Epithelial cell of proximal tubule (primary cell): ENCODE measurements around the gene F5. TPM values are rescaled to one million over a fixed set of nuclear protein-coding genes. Genes with fewer than 3 reads are reported as not detected.

Source experiments
- DNase-seq: peaks from one replicate; pipeline ENCODE4 v3.0.0-alpha.2; 2011; ENCODE audit warnings: low read depth
- H3K4me3 ChIP-seq: 2 replicates; pipeline ENCODE4 v1.5.1; 2011; ENCODE audit warnings: low read depth, mild to moderate bottlenecking, low read length
- CTCF ChIP-seq: conservative IDR thresholded peaks from 2 replicates; pipeline ENCODE4 v1.5.1; 2012; ENCODE audit warnings: low read depth, mild to moderate bottlenecking, low read length
- total RNA-seq: library from RNA; depleted of rRNA; stranded (reverse); fragments of >200 nt; gene quantifications from 2 replicates; pipeline ENCODE4 v1.2.3, GENCODE V29; 2015

Gene F5
- total RNA-seq, 1 donor from 2014 or later: not detected

GRCh38 chr1:169495916-169496315 is 90.4 kb downstream of the F5 start:
- DNase-seq: no peak
- no peak for TF ChIP-seq CTCF
- no peak overlapping the region for H3K4me3 ChIP-seq

DNA sequence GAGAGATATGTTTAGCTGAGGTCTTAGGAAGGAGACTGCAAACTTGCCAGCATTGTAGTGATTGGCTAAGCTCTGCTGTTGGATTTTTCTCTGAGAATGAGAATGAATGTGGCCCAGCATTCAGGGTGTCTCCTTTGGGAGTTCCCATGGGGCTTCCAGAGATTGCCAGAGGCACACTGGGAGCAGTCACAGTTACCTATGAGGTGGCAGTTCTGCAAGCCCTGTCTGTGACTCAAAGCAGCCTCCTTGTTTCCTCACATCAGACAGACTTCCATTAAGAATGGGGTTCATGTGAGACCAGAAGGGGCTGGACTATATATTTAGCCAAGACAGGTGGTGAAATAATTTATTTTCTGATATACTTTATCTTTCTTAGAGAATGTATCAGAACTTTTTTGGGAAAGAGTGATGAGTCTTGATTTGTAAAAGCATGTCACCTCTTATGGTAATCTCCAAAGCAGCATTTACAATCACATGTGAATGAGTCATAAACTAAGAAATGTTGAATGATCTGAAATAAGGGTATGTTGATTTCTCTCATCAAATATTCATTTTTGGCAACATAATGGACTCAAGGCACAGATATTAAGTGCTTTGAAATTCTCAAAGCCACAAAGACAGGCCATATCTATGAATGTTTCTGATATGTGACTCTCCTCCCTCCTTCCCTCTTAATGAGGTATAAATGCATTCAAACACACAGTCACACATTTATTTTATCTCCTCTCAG is 91.1 kb downstream of the F5 start:
- peak; percentile 52 for DNase-seq
- no peak for TF ChIP-seq CTCF
- H3K4me3 ChIP-seq: no peak overlapping the region

DNA sequence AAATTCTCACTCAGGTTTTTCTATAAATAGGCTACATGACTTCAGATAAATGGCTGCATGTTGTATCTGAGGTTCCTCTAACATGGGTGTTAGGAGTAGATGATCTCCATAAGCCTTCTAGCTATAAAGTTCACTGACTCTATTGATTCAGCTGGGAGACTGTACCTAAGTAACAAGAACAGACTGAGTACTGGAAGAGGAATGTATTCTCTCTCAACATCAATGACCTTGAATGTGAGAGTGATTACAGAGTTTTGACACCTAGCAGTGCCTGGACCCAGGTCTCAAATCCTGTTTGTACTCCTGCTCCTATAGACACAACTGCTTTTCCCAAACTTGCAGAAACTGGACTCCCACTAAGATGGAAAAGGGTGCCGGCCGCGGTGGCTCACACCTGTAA is 91.9 kb downstream of the F5 start:
- no peak for DNase-seq
- TF ChIP-seq CTCF: no peak
- no peak overlapping the region for H3K4me3 ChIP-seq

- DNase-seq: no peak
- H3K4me3 ChIP-seq: no peak overlapping the region
- no peak for TF ChIP-seq CTCF
These were observed 93.0 kb downstream of the F5 start for GRCh38 chr1:169493251-169493650.

DNA sequence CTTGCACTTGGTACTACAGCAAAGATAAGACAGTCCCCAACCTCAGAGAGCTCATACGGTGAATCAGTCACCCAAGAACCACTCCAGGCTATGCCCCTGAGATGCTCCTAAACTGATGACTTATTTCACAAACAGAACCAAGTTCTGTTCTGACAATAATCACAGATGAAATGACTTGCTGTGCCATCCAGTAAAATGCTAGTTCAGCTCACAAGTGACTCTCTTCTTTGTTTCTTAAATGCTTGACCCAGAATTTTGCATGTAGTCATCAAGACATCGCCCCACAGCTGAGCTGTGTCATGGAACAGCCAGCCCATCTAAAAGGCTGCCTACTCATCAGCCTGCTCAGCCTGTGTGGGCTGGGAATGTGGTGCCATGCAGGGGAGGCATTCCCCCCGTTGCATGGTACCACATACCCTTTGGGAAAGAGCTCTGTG is 94.4 kb downstream of the F5 start:
- no peak for TF ChIP-seq CTCF
- DNase-seq: no peak
- no peak overlapping the region for H3K4me3 ChIP-seq

DNA sequence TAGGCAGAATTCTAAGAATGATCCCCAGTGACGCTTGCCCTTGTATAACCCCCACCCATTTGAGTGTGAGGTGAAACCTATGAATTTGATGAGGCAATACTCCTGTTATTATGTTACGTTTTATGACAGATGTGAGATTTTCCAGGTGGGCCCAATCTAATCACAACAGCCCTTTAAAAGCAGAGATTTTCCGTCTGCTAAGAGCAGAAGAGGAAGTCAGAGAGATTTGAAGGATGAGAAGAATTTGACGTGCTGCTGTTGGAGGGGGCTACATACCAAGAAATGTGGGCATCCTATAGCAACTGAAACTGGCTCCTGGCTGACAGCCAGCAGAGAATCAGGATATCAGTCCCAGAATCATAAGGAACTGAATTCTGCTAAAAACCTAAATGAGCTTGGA is 98.1 kb downstream of the F5 start:
- no peak overlapping the region for H3K4me3 ChIP-seq
- DNase-seq: no peak
- TF ChIP-seq CTCF: no peak

- no peak overlapping the region for H3K4me3 ChIP-seq
- DNase-seq: no peak
- TF ChIP-seq CTCF: no peak
These were observed 98.7 kb downstream of the F5 start for GRCh38 chr1:169487561-169487960.
